Uterus (tissue), 2 donors: ENCODE measurements around the gene PRR23E.

Experiments used
- CTCF ChIP-seq, 4 experiments: fragments of 200-600 bp in 2 of 4; fragments of 450-650 bp in 2 of 4; sonication (generic) in 2 of 4; IDR thresholded peaks; one replicate each; pipeline ENCODE4 v1.5.1; 2016 to 2019; ENCODE audit warnings: antibody characterized with exemption in 4 of 4, mild to moderate bottlenecking in 2 of 4, moderate library complexity in 1 of 4
- POLR2A ChIP-seq, 2 donors: fragments of 450-650 bp; IDR thresholded peaks; one replicate each; pipeline ENCODE4 v1.6.1; 2016; ENCODE audit warnings: antibody characterized with exemption in 2 of 2, mild to moderate bottlenecking in 1 of 2, moderate library complexity in 1 of 2

DNA sequence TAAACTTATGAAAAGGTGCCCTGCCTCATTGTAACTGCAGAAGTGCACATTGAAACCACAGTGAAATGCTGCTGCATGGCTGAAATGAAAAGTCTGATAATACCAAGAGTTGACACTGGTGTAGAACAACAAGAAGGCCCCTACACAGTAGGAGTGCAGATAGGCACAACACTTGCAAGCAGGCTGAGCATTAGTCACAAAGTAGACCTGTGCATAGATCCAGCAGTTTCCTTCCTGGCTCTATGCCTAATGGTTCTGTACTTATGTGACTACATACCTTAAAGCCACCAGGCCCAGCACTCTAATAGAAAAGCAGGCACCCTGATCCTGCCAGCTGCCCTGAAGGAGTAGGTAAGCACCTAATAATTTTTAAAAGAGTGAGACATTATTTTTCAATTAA is 41.8 kb downstream of the PRR23E start:
- no peak for TF ChIP-seq CTCF (IDR thresholded peaks at IDR 0.05)
- no peak for TF ChIP-seq POLR2A (IDR thresholded peaks at IDR 0.05)
